ENCODE data around the gene CAPZA1.
"Not testable (repeated sequence)": the region's sequence is repeated elsewhere in the genome, so short reads cannot be mapped to it uniquely, and the experiment has no call there.

The CAPZA1 gene

DNA sequence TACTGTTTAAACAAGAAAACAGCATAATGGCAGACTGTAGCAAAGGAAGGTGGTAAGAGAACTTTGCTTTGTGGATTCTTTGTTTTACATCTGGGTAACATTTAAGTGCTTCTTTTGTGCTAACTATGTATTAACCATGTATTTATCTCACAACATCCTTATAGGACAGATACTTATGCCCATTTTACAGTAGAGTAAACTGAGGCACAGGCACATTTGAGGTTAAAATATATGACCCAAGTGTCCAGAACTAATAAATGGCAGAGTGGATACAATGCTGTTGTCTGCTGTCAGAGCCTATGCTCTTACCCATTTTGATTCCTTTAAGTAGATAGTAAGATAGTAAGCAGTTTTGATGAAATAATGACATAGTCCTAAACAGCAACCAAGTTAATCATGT, 7.3 kb downstream of the CAPZA1 start:
- DNase-seq (ENCODE audit: low read depth in 2 of 2), result no peak

DNA sequence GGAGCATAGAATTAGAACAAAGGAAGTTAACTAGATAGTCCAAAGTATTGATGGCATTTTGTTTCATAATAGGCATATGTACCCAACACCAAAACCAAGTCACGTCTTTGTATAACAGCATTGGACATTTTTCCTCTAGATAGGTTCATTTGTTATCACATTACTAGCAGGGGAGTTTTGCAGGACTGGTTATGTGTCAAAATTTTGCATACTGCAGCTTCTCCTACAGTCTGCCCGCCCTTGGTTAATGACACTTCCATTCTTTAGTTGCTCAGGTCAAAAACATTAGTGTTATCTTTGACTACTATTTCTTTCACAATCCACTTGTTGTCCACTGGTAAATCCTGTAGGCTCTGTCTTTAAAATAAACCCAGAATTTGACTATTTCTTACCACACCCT, 8.9 kb downstream of the CAPZA1 start:
- no peak for DNase-seq (ENCODE audit: low read depth in 2 of 2)

DNA sequence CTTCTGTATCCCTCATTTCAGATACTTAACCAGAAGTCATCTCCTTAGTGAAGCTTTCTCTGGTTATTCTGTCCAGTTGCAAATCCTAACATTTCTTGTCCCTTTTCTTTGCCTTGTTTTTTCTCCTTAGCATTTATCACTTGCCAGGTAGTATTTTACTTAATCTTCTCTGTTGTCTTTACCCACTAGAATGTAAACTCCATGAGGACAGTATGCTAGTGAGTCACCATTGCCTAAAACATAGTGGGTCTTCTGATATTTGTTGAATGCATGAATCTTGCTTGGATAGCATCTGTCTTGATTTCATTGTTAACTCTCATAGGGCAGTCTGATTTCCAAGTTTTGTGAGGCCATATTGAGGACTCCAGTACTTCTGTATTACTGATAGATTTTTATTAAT, 9.6 kb downstream of the CAPZA1 start:
- no peak for DNase-seq (ENCODE audit: low read depth in 2 of 2)

DNA sequence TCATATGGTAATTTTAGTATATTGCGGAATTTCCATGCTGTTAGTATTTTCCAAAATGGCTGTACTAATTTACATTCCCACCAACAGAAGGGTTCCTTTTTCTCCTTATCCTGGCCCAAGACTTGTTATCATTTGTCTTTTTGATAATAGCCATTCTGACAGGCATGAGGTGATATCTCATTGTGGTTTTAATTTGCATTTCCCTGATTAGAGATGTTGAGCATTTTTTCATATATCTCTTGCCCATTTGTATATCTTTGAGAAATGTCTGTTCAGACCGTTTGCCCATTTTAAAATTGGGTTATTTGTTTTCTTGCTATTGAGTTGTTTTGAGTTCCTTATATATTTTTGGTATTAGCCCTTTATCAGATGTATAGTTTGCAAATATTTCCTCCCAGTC, 14.0 kb downstream of the CAPZA1 start:
- DNase-seq (ENCODE audit: low read depth in 2 of 2), result no peak

DNA sequence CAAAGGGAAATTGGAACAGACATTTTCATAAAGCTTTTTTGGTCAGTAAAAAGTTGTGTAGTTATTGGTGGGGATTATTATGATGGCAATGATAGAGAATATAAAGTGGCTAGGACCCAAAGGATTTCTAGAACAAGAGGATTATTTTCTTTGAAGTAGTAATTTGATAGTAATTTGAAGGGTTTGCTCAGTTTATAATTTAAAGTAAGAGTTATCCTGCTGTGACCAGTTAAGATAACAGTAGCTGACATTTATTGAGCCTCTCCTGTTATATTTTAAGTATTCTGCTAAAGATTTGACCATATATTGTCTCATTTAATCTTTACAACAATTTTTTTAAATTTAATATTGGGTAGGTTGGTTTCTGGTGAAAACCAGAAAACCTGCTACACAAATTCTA, 14.7 kb downstream of the CAPZA1 start:
- no peak for DNase-seq (ENCODE audit: low read depth in 2 of 2)

DNA sequence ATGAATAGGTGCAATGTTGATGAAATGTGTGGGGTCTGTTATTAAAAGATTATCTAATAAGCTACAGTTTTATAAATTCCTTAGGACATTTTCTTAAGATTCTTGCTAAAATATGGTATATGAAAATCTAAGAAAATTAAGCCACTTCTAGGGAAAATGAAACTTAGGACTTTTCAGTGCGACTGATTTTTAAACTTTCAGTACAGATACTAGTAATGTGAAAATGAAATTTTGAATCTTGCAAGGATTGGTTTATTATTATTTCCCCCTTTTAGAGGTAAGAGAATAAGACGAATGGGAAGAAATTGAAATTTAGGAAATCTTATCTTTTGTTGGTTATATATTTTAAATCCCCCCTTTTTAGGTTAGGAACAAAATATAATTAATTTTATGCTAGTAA, 16.4 kb downstream of the CAPZA1 start:
- no peak for DNase-seq (ENCODE audit: low read depth in 2 of 2)

DNA sequence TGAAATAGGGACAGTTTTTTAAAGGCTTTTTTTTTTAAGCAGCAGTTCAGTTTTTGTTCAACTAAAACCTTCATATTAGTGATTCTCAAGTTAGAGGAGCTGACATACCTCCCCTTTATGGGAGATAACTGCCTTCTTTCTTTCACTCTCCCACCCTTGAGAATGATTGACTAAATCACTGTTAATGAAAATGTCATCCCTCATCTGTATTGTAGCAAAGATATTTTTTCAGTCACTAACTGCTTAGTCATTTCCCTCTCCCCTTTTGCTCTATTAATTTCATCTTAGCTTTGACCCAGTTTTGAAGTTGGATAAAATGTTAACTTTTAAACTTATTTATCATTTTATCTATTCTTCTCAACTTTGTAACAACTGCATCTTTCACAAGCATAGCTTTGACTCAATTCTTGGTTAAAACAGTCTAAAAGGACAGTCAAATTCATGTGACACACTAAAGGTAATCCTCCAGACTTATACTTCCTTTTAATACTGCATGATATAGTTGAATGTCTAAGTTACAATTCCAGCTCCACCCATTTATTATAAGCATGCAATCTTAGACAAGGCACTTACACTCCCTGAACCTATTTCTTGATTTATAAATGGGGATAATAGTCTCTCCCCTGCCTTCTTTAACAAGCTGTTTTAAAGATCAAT, 17.1 kb downstream of the CAPZA1 start:
- no peak for DNase-seq (ENCODE audit: low read depth in 2 of 2)

DNA sequence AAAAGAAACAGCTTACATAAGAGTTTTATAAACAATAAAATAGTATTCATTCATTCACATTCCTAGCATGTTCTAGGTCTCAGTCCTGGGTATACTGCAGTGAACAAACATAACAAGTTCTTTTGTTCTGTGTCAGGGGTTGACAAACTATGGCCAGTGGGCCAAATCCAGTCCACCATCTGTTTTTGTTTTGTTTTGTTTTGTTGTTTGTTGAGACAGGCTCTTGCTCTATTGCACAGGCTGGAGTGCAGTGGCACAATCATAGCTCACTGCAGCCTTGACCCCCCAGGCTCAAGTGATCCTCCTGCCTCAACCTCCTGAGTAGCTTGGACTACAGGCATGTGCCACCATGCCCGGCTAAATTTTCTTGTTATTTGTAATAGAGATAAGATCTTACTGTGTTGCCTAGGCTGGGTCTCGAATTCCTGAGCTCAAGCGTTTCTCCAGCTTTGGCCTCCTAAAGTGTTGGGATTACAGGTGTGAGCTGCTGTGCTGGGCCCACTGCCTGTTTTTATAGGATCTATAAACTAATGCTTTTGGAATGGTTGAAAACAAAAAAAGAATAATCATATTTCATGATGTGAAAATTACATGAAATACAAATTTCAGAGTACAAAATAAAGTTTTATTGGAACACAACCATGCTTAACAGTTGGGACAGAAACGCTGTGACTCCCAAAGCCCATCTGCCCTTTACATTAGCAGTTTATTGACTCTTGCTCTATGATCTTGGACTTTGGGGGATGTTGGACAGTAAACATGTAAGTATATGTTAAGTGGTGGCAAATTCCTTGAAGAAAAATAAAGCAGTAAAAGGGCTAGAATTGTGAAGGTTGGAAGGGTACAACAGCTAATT, 17.9 kb downstream of the CAPZA1 start:
- no peak for DNase-seq (ENCODE audit: low read depth in 2 of 2)

DNA sequence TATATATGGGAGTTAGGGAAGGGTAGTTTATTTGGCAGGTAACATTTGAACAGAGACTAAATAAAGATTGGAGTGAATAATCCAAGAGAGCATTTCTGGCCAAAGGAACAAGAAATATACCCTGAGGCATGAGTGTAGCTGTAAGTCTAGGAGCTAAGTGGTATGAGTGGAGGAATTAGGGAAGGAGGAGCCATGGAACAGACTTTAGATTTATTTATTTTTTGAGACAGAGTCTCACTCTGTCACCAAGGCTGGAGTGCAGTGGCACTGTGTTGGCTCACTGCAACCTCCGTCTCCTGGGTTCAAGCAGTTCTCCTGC, 18.4 kb downstream of the CAPZA1 start:
- no peak for DNase-seq (ENCODE audit: low read depth in 2 of 2)

DNA sequence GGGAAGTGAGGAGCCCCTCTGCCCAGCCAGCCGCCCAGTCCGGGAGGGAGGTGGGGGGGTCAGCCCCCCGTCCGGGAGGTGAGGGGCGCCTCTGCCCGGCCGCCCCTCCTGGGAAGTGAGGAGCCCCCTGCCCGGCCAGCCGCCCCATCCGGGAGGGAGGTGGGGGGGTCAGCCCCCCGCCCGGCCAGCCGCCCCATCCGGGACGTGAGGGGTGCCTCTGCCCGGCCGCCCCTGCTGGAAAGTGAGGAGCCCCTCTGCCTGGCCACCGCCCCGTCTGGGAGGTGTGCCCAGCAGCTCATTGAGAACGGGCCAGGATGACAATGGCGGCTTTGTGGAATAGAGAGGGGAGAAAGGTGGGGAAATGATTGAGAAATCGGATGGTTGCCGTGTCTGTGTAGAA, 20.8 kb downstream of the CAPZA1 start:
- DNase-seq (ENCODE audit: low read depth in 2 of 2), result not testable (repeated sequence)

DNA sequence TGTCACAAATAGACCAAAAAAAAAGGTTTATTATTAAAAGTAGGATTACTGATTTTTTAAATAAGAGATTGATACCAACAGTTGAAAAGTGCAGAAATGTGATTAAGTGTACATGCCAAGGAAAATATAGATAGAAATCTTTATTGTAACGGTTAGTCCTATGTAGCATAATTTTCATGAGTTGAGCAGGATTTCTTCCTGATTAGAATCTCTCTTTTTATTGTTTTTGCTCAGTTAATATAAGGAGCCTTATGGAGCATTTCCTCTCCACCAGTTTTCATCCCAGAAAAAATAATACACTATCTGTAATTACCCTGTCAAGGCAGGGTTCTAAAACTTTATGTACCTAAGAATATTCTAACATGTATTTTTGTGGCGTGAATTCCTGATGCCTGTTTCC, 23.4 kb downstream of the CAPZA1 start:
- no peak for DNase-seq (ENCODE audit: low read depth in 2 of 2)

DNA sequence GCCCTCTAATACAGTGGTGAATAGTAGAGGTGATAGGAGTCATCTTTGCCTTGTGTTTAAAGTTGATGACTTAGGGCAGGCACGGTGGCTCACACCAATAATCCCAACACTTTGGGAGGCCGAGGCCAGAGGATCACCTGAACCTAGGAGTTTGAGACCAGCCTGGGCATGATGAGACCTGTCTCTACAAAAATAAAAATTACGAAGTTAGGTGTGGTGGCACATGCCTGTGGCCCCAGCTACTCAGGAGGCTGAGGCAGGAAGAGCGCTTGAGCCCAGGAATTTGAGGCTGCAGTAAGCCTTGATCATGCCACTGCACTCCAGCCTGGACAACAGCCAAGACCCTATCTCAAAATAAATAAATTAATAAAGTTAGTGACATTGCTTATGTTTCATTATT, 26.6 kb downstream of the CAPZA1 start:
- no peak for DNase-seq (ENCODE audit: low read depth in 2 of 2)

DNA sequence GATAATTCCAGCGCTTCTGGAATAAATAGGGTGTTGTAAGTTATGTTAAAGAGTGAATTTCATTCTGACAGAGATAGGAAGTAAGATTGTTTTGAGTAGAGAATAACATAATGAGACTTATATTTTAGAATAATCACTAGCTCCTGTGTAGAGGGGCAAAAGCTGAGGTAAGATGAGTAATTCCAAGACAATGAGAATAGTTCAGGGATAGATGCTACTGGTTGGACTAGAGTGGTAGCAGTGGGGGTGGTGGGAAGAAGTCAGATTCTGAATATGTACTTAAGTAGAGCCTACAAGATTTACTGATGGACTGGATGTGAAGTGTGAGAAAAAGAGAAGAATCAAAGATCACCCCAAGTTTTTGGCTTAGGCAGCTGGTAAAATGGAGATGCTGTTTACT, 31.6 kb downstream of the CAPZA1 start:
- DNase-seq (ENCODE audit: low read depth in 2 of 2), result no peak

DNA sequence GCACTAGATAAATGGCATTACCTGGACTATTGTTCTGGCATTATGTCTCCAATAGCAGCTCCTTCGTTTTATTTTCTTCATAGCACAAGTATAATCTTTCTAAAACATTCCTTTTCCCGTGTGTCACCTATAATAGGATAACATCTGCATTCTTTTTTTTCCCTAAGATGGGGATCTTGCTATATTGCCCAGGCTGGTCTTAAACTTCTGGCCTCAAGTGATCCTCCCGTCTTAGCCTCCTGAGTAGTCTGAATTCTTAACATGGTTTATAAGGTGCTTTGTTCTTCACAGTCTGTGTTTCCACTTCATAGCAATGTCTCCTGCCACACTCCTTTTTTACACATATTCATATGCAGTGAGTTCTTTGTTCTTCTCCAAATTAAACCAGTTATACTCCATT, 46.2 kb downstream of the CAPZA1 start:
- DNase-seq (ENCODE audit: low read depth in 2 of 2), result no peak

DNA sequence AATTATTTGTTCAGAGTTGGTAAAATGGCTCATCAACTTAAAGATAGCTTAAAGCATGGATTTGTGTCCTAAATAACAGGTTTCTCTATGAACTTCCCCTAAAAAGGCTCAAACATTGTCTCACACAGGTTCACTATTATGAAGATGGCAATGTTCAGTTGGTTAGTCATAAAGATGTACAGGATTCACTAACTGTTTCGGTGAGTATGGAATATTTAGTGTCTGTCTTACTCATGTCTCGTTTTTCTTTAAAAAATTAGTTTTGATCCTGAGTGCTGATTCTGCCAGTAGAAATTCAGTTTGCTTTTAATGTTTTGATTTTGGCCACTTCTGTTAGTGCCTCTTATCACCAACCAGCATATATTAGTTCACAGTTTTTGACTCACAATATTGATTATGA, 47.3 kb downstream of the CAPZA1 start:
- no peak for DNase-seq (ENCODE audit: low read depth in 2 of 2)

DNA sequence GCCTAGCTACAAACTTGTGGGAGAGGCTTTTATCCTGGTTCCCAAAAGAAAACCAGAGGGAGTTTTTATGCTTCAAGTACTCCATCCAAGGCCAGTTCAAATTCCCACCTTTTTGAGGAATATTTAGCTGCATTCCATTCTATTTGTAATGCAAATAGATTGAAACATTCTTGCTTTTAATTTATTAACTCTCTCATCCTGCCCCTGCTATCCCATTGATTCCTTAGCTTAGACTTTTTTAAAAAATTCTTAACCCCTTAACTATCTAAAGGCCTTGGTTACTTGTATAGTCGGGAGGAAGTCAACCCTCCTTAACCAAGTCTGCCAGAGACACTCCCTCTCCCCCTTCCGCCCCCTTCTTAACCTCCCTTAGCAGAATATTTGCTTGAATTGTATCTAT, 52.4 kb downstream of the CAPZA1 start:
- DNase-seq (ENCODE audit: low read depth in 2 of 2), result no peak

DNA sequence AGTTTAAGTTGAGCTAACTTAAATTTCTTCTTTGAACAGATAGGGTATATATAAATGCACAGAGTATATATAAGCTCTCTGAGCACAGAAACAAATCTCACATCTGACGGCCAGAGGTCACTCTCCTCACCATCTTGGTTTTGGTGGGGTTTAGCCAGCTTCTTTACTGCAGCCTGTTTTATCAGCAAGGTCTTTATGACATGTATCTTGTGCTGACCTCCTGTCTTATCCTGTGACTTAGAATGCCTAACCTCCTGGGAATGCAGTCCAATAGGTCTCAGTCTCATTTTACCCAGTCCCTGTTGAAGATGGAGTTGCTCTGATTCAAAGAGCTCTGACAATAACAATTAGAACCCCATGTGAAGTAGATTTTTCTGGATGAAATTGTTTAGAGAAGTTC, 53.2 kb downstream of the CAPZA1 start:
- no peak for DNase-seq (ENCODE audit: low read depth in 2 of 2)

DNA sequence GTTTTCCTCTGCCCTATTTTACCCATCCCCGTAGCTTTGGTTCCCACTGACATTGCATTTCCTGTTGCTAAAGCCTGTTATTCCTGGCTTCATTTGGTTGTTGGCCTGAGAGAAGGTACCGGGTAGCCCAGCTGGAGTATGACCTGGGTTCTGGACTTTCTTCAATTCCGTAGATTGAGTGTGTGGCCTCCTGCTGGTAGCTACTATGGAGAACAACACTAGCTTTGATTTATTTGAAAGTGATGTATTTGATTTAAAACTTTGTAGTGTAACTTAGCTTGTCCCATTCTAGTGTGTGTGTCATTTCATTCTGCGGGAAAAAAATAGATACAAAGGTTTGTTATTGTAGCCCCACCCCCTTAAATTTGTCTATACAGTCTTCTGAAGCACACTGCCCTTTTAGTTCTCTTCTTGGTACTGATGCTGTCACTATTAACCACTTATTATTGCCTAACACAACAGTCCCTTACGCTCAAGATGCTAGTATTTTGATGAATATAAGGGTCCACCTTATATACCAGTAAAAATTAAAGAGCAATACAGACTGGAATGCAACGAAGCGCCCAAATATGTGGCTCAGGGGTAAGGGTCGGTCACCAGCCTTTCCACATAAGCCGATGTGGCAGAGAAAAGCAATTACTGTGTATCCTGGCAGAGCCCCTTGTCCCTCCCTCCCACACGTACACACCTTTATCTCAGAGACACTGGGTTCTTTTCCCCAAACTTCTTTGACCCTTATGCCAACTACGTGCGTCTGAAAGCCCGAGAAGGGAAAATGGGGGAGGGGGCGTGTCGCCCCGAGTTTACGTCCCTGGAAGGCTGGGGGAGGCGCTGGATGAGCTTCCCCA, 54.2 kb downstream of the CAPZA1 start:
- no peak for DNase-seq (ENCODE audit: low read depth in 2 of 2)

DNA sequence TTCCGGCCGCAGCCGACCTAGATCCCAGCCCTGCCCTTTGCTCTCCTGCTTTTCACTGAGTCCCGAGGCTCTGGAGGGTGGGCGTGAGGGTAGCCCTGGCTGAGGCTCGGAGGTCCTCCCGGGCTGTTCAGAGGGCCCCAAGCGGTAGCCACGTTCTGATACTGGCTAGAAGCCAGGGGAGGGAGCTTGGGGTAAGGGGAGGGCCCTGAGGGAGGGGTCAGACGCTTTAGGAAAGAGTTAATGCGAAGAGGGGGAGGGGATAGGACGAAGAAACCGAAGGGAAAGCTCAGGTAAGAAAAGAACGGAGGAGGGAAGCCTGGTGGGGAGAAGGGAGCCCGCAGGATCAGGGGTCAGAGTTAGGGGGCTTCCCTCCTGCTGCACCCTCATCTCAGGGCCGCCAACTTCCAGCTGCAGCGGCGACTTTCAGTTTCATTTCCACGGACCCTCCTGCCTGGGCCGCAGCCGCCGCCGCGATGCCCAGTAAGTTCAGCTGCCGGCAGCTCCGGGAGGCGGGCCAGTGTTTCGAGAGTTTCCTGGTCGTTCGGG, 54.9 kb downstream of the CAPZA1 start, which contains the start of gene MOV10:
Gene MOV10, plus strand, starts transcription at position 220 of the 546 bp plus-strand sequence. Its CDS starts 254 bp downstream, at position 474.
- no peak for DNase-seq (ENCODE audit: low read depth in 2 of 2)

DNA sequence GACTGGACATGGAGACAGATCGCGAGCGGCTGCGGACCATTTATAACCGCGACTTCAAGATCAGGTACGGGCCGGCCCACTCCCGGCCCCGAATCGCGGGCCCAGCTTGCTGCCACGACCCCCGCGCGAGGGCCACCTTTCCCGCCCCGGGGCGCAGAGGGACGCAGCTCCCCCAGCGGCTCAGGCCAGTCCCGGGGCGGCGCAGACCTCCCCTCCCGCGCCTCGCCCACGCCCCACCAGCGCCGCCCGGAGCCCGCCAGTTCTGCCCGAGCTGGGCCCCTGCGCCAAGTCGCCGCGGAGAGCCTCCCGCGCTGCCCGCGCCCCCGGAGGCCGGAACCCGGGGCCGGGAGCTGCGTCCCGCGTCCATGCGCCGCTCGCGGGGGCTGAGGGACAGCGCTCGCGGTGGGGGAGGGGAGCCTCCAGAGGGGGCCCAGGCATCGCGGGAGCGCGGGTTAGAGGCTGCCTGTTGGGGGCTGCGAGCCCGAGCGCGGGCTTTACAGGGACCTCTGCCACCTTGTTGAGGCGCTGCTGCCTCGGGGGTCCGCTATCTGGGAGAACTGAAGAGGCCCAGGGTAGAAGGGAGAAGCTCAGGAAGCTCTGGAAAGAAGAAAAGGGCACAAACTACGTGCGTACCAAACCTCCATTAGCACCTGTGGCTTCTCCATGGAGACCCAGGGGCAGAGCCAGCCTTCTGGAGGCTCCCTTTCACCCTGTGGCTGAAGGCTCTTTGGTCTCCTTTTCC, 55.5 kb downstream of the CAPZA1 start:
- no peak for DNase-seq (ENCODE audit: low read depth in 2 of 2)

DNA sequence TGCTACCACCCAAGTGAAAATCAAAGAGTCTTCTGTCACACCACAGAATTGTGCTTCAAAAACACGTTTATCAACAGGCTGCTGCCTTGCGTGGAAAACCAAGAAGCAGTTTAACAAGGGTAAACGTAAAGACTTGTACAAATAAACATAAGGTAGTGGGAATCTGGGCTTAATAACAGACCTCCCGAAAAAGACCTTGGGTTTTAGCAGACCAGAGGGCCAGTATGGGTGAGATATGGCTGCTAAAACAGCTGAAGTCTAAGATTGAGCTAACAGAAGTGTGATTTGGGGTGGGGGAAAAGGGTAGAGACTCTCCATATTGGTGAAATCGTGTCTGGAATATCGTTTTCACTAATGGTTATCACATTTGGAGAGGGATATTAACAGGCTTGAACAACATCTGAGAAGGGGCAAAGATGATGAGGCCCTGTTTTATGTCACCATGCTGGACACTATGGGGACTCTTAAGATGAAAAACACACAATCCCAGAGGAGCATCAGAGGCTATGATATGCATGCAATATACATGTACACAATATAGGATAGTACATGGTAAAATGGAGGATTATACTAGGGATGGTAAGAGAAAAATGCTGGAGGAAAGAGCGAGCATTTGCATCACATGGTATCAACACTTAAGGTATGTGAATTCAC, 56.2 kb downstream of the CAPZA1 start:
- DNase-seq (ENCODE audit: low read depth in 2 of 2), result no peak
